H1 (cell line): ENCODE results near the gene MAGI1.

Experiments used
- CHD1 ChIP-seq: IDR thresholded peaks from 2 replicates; pipeline ENCODE4 v1.6.1; 2012; ENCODE audit warnings: low read depth, low read length, improper control_type of control experiment
- CTCF ChIP-seq, 3 experiments: IDR thresholded peaks; 1 replicate in 2 of 3; 2 replicates in 1 of 3; pipeline versions ENCODE4 v1.5.1 to v1.6.1; 2011; ENCODE audit warnings: low read length in 3 of 3, mild to moderate bottlenecking in 3 of 3, inconsistent platforms in 2 of 3, low read depth in 1 of 3, moderate library complexity in 1 of 3; ENCODE audit not compliant: insufficient read depth in 1 of 3; ENCODE audit errors: control extremely low read depth in 1 of 3
- EGR1 ChIP-seq: IDR thresholded peaks from 2 replicates; pipeline ENCODE4 v1.6.1; 2011; ENCODE audit warnings: low read depth, low read length, borderline replicate concordance
- EP300 ChIP-seq, 2 experiments: IDR thresholded peaks; 1 replicate in 1 of 2; 2 replicates in 1 of 2; pipeline ENCODE4 v1.6.1; 2011 to 2012; ENCODE audit warnings: low read depth in 2 of 2, low read length in 2 of 2, mild to moderate bottlenecking in 2 of 2, borderline replicate concordance in 1 of 2, inconsistent platforms in 1 of 2, moderate library complexity in 1 of 2
- GABPA ChIP-seq: IDR thresholded peaks from 2 replicates; pipeline ENCODE4 v1.6.1; 2011; ENCODE audit warnings: mild to moderate bottlenecking, low read length, moderate library complexity, borderline replicate concordance; ENCODE audit not compliant: insufficient read depth
- HDAC2 ChIP-seq, 2 experiments: fragments of 300-600 bp in 1 of 2; sonication (generic) in 1 of 2; IDR thresholded peaks; 2 replicates each; pipeline ENCODE4 v1.6.1; 2011 to 2012; ENCODE audit warnings: low read depth in 2 of 2, low read length in 2 of 2, mild to moderate bottlenecking in 2 of 2, moderate library complexity in 2 of 2, borderline replicate concordance in 1 of 2, inconsistent platforms in 1 of 2
- JUN ChIP-seq: IDR thresholded peaks from 2 replicates; pipeline ENCODE4 v1.6.1; 2011; ENCODE audit warnings: low read depth, mild to moderate bottlenecking, improper control_type of control experiment, low read length
- JUND ChIP-seq: IDR thresholded peaks from 2 replicates; pipeline ENCODE4 v1.6.1; 2011; ENCODE audit warnings: mild to moderate bottlenecking, improper control_type of control experiment, low read length
- POLR2AphosphoS5 ChIP-seq: IDR thresholded peaks from 2 replicates; pipeline ENCODE4 v1.6.1; 2011; ENCODE audit warnings: low read depth, low read length
- RAD21 ChIP-seq, 2 experiments: IDR thresholded peaks in 1 of 2; conservative IDR thresholded peaks in 1 of 2; 2 replicates each; pipeline ENCODE4 v1.6.1; 2011; ENCODE audit warnings: low read depth in 2 of 2, low read length in 2 of 2, improper control_type of control experiment in 1 of 2, inconsistent platforms in 1 of 2, mild to moderate bottlenecking in 1 of 2, moderate library complexity in 1 of 2
- SIN3A ChIP-seq, 2 experiments: IDR thresholded peaks in 1 of 2; conservative IDR thresholded peaks in 1 of 2; 2 replicates each; pipeline ENCODE4 v1.6.1; 2011 to 2012; ENCODE audit warnings: low read length in 2 of 2, improper control_type of control experiment in 1 of 2, low read depth in 1 of 2, mild to moderate bottlenecking in 1 of 2
- SP2 ChIP-seq: IDR thresholded peaks from 2 replicates; pipeline ENCODE4 v1.6.1; 2012; ENCODE audit warnings: mild to moderate bottlenecking, low read length, inconsistent platforms
- SRF ChIP-seq: IDR thresholded peaks from 2 replicates; pipeline ENCODE4 v1.6.1; 2011; ENCODE audit warnings: mild to moderate bottlenecking, low read depth, low read length, moderate library complexity

- TF ChIP-seq SIN3A (conservative IDR thresholded peaks at IDR 0.05 in 1 of 2, IDR thresholded peaks at IDR 0.05 in 1 of 2; ENCODE audit: low read depth in 1 of 2, low read length in 2 of 2) (no peak), EP300 (IDR thresholded peaks at IDR 0.05; ENCODE audit: borderline replicate concordance in 1 of 2, low read depth in 2 of 2, low read length in 2 of 2) (no peak), CHD1 (no peak), RAD21 (IDR thresholded peaks at IDR 0.05 in 1 of 2, conservative IDR thresholded peaks at IDR 0.05 in 1 of 2; ENCODE audit: low read depth in 2 of 2, low read length in 2 of 2) (no peak), CTCF (IDR thresholded peaks at IDR 0.05; ENCODE audit: control extremely low read depth in 1 of 3, insufficient read depth in 1 of 3, low read depth in 1 of 3, low read length in 3 of 3) (no peak), SP2 (no peak), GABPA (no peak), POLR2AphosphoS5 (no peak), JUND (no peak), JUN (no peak), SRF (no peak), HDAC2 (IDR thresholded peaks at IDR 0.05; ENCODE audit: borderline replicate concordance in 1 of 2, low read depth in 2 of 2, low read length in 2 of 2) (no peak), EGR1 (no peak)
Measured at GRCh38 chr3:65583188-65583587, 455.5 kb downstream of the MAGI1 start.
